Stimulated activated CD8-positive, alpha-beta memory T cell treated with anti-CD3 and anti-CD28 coated beads, Interleukin-4, amount 100 ng/mL, for 24 hours (primary cell): ENCODE data around the gene FHDC1.
"Not testable (repeated sequence)": the region's sequence is repeated elsewhere in the genome, so short reads cannot be mapped to it uniquely, and the experiment has no call there.

ENCODE experiments used
- DNase-seq: peaks from one replicate; pipeline ENCODE4 v3.0.0-alpha.2; 2020; ENCODE audit warnings: low read depth

FHDC1 gene, protein sequence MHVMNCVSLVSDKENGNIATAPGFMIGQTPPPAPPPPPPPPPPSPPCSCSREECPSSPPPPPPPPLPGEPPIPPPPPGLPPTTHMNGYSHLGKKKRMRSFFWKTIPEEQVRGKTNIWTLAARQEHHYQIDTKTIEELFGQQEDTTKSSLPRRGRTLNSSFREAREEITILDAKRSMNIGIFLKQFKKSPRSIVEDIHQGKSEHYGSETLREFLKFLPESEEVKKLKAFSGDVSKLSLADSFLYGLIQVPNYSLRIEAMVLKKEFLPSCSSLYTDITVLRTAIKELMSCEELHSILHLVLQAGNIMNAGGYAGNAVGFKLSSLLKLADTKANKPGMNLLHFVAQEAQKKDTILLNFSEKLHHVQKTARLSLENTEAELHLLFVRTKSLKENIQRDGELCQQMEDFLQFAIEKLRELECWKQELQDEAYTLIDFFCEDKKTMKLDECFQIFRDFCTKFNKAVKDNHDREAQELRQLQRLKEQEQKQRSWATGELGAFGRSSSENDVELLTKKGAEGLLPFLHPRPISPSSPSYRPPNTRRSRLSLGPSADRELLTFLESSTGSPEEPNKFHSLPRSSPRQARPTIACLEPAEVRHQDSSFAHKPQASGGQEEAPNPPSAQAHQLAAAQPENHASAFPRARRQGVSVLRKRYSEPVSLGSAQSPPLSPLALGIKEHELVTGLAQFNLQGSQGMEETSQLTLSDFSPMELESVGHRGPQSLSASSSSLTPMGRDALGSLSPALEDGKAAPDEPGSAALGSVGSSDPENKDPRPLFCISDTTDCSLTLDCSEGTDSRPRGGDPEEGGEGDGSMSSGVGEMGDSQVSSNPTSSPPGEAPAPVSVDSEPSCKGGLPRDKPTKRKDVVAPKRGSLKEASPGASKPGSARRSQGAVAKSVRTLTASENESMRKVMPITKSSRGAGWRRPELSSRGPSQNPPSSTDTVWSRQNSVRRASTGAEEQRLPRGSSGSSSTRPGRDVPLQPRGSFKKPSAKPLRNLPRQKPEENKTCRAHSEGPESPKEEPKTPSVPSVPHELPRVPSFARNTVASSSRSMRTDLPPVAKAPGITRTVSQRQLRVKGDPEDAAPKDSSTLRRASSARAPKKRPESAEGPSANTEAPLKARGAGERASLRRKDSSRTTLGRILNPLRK

DNA sequence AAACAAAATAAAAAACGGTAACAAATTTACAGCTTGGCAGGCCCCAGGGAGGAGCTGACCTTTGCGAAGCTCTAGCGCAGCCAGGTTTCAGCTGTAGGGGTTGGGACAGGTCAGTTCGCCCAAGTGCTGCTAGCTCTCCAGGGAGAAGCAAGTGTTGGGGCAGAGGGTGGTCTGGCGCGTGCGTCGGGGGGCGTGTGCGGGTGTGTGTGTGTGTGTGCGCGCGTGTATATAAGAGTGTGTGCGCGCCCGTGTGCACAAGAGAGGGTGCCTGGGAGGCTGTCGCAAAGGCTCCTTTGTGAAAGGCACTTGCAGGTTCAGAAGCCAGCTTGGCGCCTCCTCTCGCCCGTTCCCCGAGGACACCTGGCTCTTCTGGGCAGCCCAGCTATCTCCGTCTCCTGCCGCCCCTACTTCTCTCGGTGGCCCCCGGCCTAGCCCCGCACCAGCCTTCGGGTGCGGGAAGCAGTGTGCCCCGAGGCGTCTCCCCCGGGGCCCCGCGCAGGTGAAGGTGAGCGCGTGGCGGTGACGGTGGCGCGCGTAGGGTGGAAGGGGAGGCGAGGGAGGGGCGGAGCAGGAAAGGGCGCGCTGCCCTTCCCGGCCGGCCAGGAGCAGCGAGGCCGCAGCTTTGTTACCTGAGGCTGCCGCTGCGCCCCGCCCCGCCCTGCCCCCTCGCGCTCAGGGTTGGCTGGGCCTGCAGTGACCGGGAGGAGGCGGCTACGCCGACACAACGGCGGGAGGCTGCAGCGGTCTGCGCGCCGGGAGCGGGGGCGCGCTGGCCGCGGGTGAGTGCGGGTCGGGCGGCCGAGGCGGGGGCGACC is at the start of gene FHDC1:
FHDC1 (plus strand) TSS at position 693 of the 815 bp plus-strand sequence. CDS start 6,735 bp downstream, outside the sequence.
- DNase-seq, result no peak

GRCh38 chr4:152887981-152888380 is 48.1 kb upstream of the FHDC1 start:
- no peak for DNase-seq

DNA sequence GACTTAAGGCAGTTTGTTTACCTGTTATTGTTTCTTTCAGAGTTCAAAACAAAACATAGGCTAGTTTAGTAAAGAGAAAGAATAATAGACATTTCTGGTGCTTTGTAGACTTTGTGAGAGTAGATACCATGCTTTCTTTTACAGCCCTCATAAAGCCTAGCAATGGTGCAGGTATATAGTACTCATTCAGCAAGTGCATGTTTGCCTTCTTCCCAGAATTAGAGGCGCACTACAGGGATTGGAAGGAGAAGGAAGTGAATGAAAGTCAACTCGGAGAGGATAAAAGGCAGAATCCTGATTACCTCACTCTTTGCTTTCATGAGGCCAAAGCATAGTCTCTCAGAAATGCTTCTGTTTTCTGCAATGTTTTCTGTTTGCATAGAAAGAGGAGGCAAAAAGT is 43.1 kb upstream of the FHDC1 start:
- DNase-seq, result no peak

DNA sequence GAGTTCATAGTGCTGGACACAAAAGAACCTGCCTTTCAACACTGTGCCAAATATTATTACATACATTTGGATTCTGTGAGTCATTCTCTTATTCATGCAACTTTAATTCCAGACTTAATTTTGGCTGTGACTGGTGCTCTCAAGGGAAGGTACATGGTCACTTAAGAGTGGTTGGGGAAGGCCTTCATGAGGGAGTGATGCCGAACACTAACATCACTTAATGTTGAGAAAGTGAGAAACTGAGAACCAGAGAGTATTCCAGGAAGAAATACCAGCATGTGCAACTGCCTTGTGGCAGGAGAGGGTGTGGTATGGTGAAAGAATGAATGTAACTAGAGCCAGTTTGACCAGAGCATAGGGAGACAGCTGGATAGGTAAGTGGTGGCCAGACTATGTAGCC is 41.5 kb upstream of the FHDC1 start:
- DNase-seq, result no peak

GRCh38 chr4:152896811-152897210 is 39.3 kb upstream of the FHDC1 start:
- DNase-seq, result no peak

- DNase-seq, result not testable (repeated sequence)
Measured at GRCh38 chr4:152898133-152898532, 38.0 kb upstream of the FHDC1 start.

- DNase-seq, result no peak
Measured at GRCh38 chr4:152898606-152899005, 37.5 kb upstream of the FHDC1 start.

DNA sequence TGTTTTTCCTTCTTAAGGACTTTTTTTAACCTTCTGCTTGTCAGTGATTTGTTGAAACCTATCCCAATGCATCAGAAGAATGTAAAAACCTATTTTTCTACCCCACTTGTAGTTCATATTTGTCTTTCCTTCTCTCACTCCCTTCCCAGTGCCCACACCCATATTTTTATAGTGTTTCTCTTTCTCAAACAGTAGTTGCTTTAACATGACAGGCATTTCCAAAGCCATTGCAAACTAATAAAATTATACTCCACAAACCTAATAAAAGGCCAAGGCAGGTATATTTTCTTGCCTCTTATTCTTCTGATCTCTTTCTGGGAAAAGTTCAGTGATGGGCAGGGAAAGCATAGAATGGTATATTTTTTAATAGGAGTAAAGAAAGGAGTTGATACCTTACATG is 35.7 kb upstream of the FHDC1 start:
- no peak for DNase-seq

- no peak for DNase-seq
Measured at GRCh38 chr4:152901205-152901604, 34.9 kb upstream of the FHDC1 start.

DNA sequence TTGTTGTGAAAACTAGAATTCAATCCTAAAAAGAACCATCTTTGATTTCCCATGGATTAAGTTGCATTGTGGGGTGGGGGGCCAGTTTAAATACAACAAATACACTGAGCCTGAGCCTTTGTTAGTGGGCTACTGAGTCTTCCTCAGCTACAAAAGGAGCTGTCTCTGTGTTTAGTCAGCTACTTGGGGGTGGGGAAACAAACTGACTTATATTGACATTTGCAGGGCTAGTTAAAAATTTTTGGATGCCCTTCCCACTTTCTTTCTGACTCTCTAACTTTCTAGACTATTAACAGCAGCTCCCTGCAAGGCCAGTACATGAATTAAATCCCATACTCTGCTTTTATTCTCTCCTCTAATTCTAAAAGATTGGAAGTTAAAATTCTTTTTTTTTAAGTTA is 32.5 kb upstream of the FHDC1 start:
- DNase-seq, result no peak

- DNase-seq, result no peak
Measured at GRCh38 chr4:152909901-152910300, 26.2 kb upstream of the FHDC1 start.

GRCh38 chr4:152910521-152910920 is 25.6 kb upstream of the FHDC1 start:
- no peak for DNase-seq

- DNase-seq, result no peak
Measured at GRCh38 chr4:152917543-152918395, 18.4 kb upstream of the FHDC1 start.

GRCh38 chr4:152919826-152920225 is 16.3 kb upstream of the FHDC1 start:
- no peak for DNase-seq

GRCh38 chr4:152920768-152921167 is 15.4 kb upstream of the FHDC1 start:
- DNase-seq, result no peak

GRCh38 chr4:152921284-152921683 is 14.8 kb upstream of the FHDC1 start:
- DNase-seq, result no peak

DNA sequence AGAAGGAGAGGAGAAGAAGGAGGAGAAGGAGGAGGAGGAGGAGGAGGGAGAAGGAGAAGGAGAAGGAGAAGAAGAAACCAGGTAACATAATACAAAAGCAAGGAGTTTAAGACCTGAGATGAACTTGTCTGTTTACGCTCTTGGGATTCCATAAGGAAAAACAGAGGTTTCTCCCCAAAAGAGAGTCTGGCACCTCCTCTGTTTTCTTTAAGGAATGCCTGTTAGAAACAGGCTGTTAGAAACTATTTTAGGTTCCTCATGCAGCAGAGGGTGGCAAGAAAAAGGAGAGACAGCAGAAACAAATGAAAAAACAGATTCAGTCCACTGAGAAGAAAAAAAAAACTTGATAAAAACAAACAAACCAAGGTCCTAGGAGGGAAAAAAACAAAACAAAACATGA is 10.3 kb upstream of the FHDC1 start:
- DNase-seq, result no peak

- DNase-seq, result no peak
Measured at GRCh38 chr4:152926959-152927358, 9.2 kb upstream of the FHDC1 start.

- DNase-seq, result no peak
Measured at GRCh38 chr4:152927737-152928136, 8.4 kb upstream of the FHDC1 start.

GRCh38 chr4:152928286-152928685 is 7.8 kb upstream of the FHDC1 start:
- no peak for DNase-seq

DNA sequence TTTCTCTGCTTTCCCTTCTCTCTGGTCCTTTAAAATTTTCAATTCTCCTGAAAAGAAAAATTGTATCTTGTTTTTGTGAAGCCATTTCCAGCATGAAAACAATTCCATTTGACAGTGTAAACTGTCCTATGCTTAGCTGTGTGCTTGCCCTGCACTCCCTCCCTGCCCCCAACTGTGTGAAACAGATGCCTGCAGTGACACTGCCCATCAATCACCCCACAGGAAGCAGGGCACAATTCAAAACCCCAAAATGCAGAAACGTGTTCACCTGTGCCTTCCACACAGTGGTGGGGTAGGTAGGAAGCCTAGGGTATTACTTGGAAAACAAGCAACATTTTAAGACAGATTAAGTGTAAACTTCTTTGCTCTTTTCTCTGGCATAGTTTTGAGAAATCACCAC is 6.2 kb upstream of the FHDC1 start:
- DNase-seq, result no peak
